Stimulated activated CD4-positive, alpha-beta T cell treated with anti-CD3 and anti-CD28 coated beads, TNF-alpha, amount 100 ng/mL, for 4 hours (primary cell): ENCODE results near the gene PRIM2.
A peak's percentile ranks its signal among the peaks of the same experiment; 100 is the strongest.
"Not testable (repeated sequence)": the region's sequence is repeated elsewhere in the genome, so short reads cannot be mapped to it uniquely, and the experiment has no call there.

Experiments used
- DNase-seq, 3 experiments: peaks; one replicate each; pipeline ENCODE4 v3.0.0-alpha.2; 2020; ENCODE audit warnings: low read depth in 3 of 3

The PRIM2 gene

GRCh38 chr6:57308755-57309154, 8.7 kb upstream of the PRIM2 start:
- not testable (repeated sequence) for DNase-seq

GRCh38 chr6:57310095-57310816, 7.2 kb upstream of the PRIM2 start:
- not testable (repeated sequence) for DNase-seq

- no peak for DNase-seq
These were observed 6.6 kb upstream of the PRIM2 start for GRCh38 chr6:57310817-57311157.

GRCh38 chr6:57311300-57312003, 6.0 kb upstream of the PRIM2 start:
- DNase-seq: not testable (repeated sequence)

GRCh38 chr6:57312004-57312345, 5.5 kb upstream of the PRIM2 start:
- no peak for DNase-seq

GRCh38 chr6:57313009-57313408, 4.4 kb upstream of the PRIM2 start:
- no peak for DNase-seq

GRCh38 chr6:57313711-57314471, 3.5 kb upstream of the PRIM2 start:
- no peak for DNase-seq

GRCh38 chr6:57315111-57315510, 2.3 kb upstream of the PRIM2 start:
- no peak for DNase-seq

- DNase-seq: no peak
These were observed 1.6 kb upstream of the PRIM2 start for GRCh38 chr6:57315851-57316250.

- peak; percentile 54 to 71 (median 69) for DNase-seq
These were observed 810 bp upstream of the PRIM2 start for GRCh38 chr6:57316581-57317059.

- no peak for DNase-seq
These were observed 7.1 kb downstream of the PRIM2 start for GRCh38 chr6:57324538-57324937.

GRCh38 chr6:57327311-57327710, 9.9 kb downstream of the PRIM2 start:
- DNase-seq: no peak

GRCh38 chr6:57328074-57328473, 10.6 kb downstream of the PRIM2 start:
- DNase-seq: no peak

- no peak for DNase-seq
These were observed 12.5 kb downstream of the PRIM2 start for GRCh38 chr6:57329933-57330332.

GRCh38 chr6:57342148-57342669, 24.8 kb downstream of the PRIM2 start:
- no peak for DNase-seq

- not testable (repeated sequence) for DNase-seq
These were observed 25.9 kb downstream of the PRIM2 start for GRCh38 chr6:57343342-57343741.

GRCh38 chr6:57346715-57347114, 29.3 kb downstream of the PRIM2 start:
- not testable (repeated sequence) for DNase-seq

GRCh38 chr6:57347597-57347996, 30.2 kb downstream of the PRIM2 start:
- not testable (repeated sequence) for DNase-seq

- not testable (repeated sequence) for DNase-seq
These were observed 33.0 kb downstream of the PRIM2 start for GRCh38 chr6:57350443-57350842.

GRCh38 chr6:57352596-57352995, 35.2 kb downstream of the PRIM2 start:
- not testable (repeated sequence) for DNase-seq

- DNase-seq: not testable (repeated sequence)
These were observed 40.9 kb downstream of the PRIM2 start for GRCh38 chr6:57358319-57358718.

- not testable (repeated sequence) for DNase-seq
These were observed 42.3 kb downstream of the PRIM2 start for GRCh38 chr6:57359766-57360165.
